Suprapubic skin (tissue), 4 donors: ENCODE results near the gene NLRP5. TPM values are rescaled to one million over a fixed set of nuclear protein-coding genes. Genes with fewer than 3 reads are reported as not detected.

Source experiments
- DNase-seq, 2 donors: peaks; one replicate each; pipeline ENCODE4 v3.0.0-alpha.2; 2019; ENCODE audit warnings: low spot score in 2 of 2
- H3K27ac ChIP-seq: fragments of 200-600 bp; sonication (generic); one replicate; pipeline ENCODE4 v1.5.1; 2019
- H3K27me3 ChIP-seq: fragments of 200-600 bp; sonication (generic); one replicate; pipeline ENCODE4 v1.5.1; 2019
- H3K36me3 ChIP-seq: fragments of 200-600 bp; sonication (generic); one replicate; pipeline ENCODE4 v1.5.1; 2019
- H3K4me1 ChIP-seq: fragments of 200-600 bp; sonication (generic); one replicate; pipeline ENCODE4 v1.5.1; 2019
- H3K4me3 ChIP-seq: fragments of 200-600 bp; sonication (generic); one replicate; pipeline ENCODE4 v1.5.1; 2019; ENCODE audit warnings: mild to moderate bottlenecking
- H3K9me3 ChIP-seq: fragments of 200-600 bp; sonication (generic); one replicate; pipeline ENCODE4 v1.5.1; 2019
- CTCF ChIP-seq, 2 donors: fragments of 200-600 bp in 1 of 2; fragments of 450-650 bp in 1 of 2; sonication (generic) in 1 of 2; IDR thresholded peaks; one replicate each; pipeline ENCODE4 v1.5.1; 2016 to 2019; ENCODE audit warnings: antibody characterized with exemption in 2 of 2, mild to moderate bottlenecking in 1 of 2, moderate library complexity in 1 of 2
- EP300 ChIP-seq: sonication (generic); formaldehyde crosslinking; IDR thresholded peaks from one replicate; pipeline ENCODE4 v1.6.1; 2017; ENCODE audit warnings: antibody characterized with exemption
- POLR2A ChIP-seq, 2 donors: fragments of 450-650 bp; IDR thresholded peaks; one replicate each; pipeline ENCODE4 v1.6.1; 2017; ENCODE audit warnings: antibody characterized with exemption in 2 of 2, mild to moderate bottlenecking in 2 of 2, moderate library complexity in 2 of 2
- POLR2AphosphoS5 ChIP-seq, 3 donors: sonication (generic); formaldehyde crosslinking; IDR thresholded peaks; one replicate each; pipeline ENCODE4 v1.6.1; 2017; ENCODE audit warnings: antibody characterized with exemption in 3 of 3
- WGBS: methylation state at CpG from one replicate; pipeline ENCODE4 v1.1.5; 2018; 5-methylcytosine and 5-hydroxymethylcytosine counted together
- total RNA-seq, 4 donors: library from RNA; depleted of rRNA; stranded (reverse); fragments of >200 nt; gene quantifications; one replicate each; pipeline ENCODE4 v1.1.0, GENCODE V29; 2016

The NLRP5 gene
- total RNA-seq, 4 donors from 2014 or later, result not detected

GRCh38 chr19:56026769-56027168 is 40.2 kb downstream of the NLRP5 start:
- H3K4me1 ChIP-seq, result no peaks in the 10 kb centered on the region
- TF ChIP-seq EP300 (no peak), POLR2AphosphoS5 (IDR thresholded peaks at IDR 0.05) (no peak), POLR2A (IDR thresholded peaks at IDR 0.05) (no peak), CTCF (IDR thresholded peaks at IDR 0.05) (no peak)
- no peaks in the 10 kb centered on the region for H3K36me3 ChIP-seq
- H3K4me3 ChIP-seq, result no peak overlapping the region
- no peak for DNase-seq
- no peaks in the 10 kb centered on the region for H3K27me3 ChIP-seq
- 92% methylated on average over 15 of the region's 15 CpGs for WGBS
- H3K27ac ChIP-seq, result no peak overlapping the region
- H3K9me3 ChIP-seq, result peaks cover 3% of the 10 kb centered on the region

DNA sequence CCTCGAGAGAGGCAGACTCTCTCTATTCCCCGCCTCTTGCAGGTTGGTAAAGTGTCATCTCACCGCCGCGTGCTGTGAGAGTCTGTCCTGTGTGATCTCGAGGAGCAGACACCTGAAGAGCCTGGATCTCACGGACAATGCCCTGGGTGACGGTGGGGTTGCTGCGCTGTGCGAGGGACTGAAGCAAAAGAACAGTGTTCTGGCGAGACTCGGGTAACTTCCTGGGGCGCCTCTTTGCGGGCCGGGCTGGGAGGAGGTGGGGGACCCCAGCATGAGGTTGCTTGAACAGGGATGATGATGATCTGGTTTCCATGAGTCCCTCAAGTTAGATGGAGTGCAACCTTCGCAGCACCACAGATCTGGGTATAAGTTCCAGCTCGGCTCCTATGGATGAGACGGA is 67.0 kb downstream of the NLRP5 start:
- TF ChIP-seq CTCF (IDR thresholded peaks at IDR 0.05) (no peak), POLR2AphosphoS5 (IDR thresholded peaks at IDR 0.05) (no peak), EP300 (no peak), POLR2A (IDR thresholded peaks at IDR 0.05) (no peak)
- 94% methylated on average over 18 of the region's 18 CpGs for WGBS
- Histone ChIP-seq H3K4me3 (no peak overlapping the region), H3K27me3 (no peaks in the 10 kb centered on the region), H3K27ac (no peak overlapping the region), H3K9me3 (no peaks in the 10 kb centered on the region), H3K36me3 (no peaks in the 10 kb centered on the region), H3K4me1 (no peaks in the 10 kb centered on the region)
- no peak for DNase-seq

GRCh38 chr19:56066152-56067023 is 79.8 kb downstream of the NLRP5 start:
- DNase-seq, result no peak
- 9% methylated on average over 15 of the region's 39 CpGs for WGBS

DNA sequence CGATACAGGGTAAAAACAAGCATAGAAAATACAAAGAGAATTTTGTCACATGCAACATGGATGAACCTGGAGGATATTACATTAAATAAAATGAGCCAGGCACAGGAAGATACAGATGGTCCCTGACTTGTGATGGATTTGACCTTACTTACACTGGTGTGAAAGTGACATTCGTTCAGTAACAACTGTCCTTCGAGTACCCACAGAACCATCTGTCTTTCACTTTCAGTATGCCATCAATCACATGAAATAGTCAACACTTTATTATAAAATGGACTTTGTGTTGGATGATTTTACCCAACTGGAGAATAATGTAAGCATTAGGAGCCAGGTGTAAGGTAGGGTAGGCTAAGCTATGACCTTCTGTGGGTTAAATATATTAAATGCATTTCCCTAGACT is 83.1 kb downstream of the NLRP5 start:
- H3K27me3 ChIP-seq, result peaks cover 11% of the 10 kb centered on the region
- TF ChIP-seq EP300, result no peak
- no peak for DNase-seq
- H3K9me3 ChIP-seq, result no peaks in the 10 kb centered on the region
- 51% methylated on average over 3 of the region's 3 CpGs for WGBS
- H3K27ac ChIP-seq, result no peak overlapping the region
- no peak overlapping the region for H3K4me3 ChIP-seq
- H3K36me3 ChIP-seq, result no peaks in the 10 kb centered on the region
- H3K4me1 ChIP-seq, result peaks cover 7% of the 10 kb centered on the region

More at GRCh38 chr19:56066152-56067023, 79.8 kb downstream of the NLRP5 start:
- Histone ChIP-seq H3K9me3 (no peaks in the 10 kb centered on the region), H3K36me3 (no peaks in the 10 kb centered on the region), H3K4me3 (no peak overlapping the region), H3K27me3 (peaks cover 16% of the 10 kb centered on the region), H3K4me1 (peaks cover 7% of the 10 kb centered on the region), H3K27ac (no peak overlapping the region)
- TF ChIP-seq EP300 (no peak), POLR2A (IDR thresholded peaks at IDR 0.05) (no peak), CTCF (IDR thresholded peaks at IDR 0.05) (peak; percentile 40 to 85), POLR2AphosphoS5 (IDR thresholded peaks at IDR 0.05) (no peak)

DNA sequence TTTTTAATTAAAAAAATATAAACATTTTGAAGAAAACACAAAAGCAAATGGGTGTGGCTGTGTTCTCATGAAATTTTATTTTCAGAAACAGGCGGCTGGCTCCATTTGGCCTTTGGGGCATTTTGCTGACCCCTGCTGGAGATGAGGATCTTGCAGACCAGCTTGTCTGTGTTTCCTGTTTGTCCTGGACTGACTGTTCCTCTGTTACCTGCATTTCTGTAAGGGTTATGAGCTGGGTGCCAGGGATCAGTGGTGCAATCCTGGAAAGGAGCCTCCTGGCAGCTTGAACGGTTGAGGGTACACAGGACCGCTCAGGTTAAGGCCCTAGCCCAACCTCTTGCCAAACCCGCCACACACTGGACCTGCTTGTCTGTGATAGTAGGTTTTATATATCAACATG is 84.6 kb downstream of the NLRP5 start:
- H3K27me3 ChIP-seq, result peaks cover 5% of the 10 kb centered on the region
- TF ChIP-seq CTCF (IDR thresholded peaks at IDR 0.05) (no peak), POLR2AphosphoS5 (IDR thresholded peaks at IDR 0.05) (no peak), POLR2A (IDR thresholded peaks at IDR 0.05) (no peak), EP300 (no peak)
- DNase-seq, result no peak
- H3K36me3 ChIP-seq, result no peaks in the 10 kb centered on the region
- no peak overlapping the region for H3K27ac ChIP-seq
- WGBS, result 60% methylated on average over 4 of the region's 4 CpGs
- no peaks in the 10 kb centered on the region for H3K9me3 ChIP-seq
- H3K4me1 ChIP-seq, result peaks cover 6% of the 10 kb centered on the region
- H3K4me3 ChIP-seq, result no peak overlapping the region
